ENCODE data around the gene TWNK.

TWNK gene

GRCh38 chr10:100986952-100987684, at the start of gene TWNK, which contains the start of gene MRPL43:
Gene TWNK, plus strand, starts transcription at chr10:100987543. Its CDS starts 668 bp downstream, at chr10:100988211.
Gene MRPL43, minus strand, starts transcription at chr10:100987497. Its CDS starts 54 bp downstream, at chr10:100987443.
- DNase-seq (ENCODE audit: low read depth) = peak; percentile 52

GRCh38 chr10:100939763-100940344, 47.5 kb upstream of the TWNK start:
- no peak for DNase-seq (ENCODE audit: low read depth)

GRCh38 chr10:100942229-100942628, 45.1 kb upstream of the TWNK start:
- no peak for DNase-seq (ENCODE audit: low read depth)

GRCh38 chr10:100943508-100943907, 43.8 kb upstream of the TWNK start:
- DNase-seq (ENCODE audit: low read depth) = no peak

- no peak for DNase-seq (ENCODE audit: low read depth)
These were observed 41.6 kb upstream of the TWNK start for GRCh38 chr10:100945754-100946153.

- no peak for DNase-seq (ENCODE audit: low read depth)
These were observed 38.4 kb upstream of the TWNK start for GRCh38 chr10:100948916-100949315.

GRCh38 chr10:100960251-100960650, 27.1 kb upstream of the TWNK start:
- no peak for DNase-seq (ENCODE audit: low read depth)

- DNase-seq (ENCODE audit: low read depth) = no peak
These were observed 24.8 kb upstream of the TWNK start for GRCh38 chr10:100962351-100963080.

- no peak for DNase-seq (ENCODE audit: low read depth)
These were observed 23.5 kb upstream of the TWNK start for GRCh38 chr10:100963826-100964225.

GRCh38 chr10:100965820-100966219, 21.5 kb upstream of the TWNK start:
- DNase-seq (ENCODE audit: low read depth) = no peak

GRCh38 chr10:100966887-100967286, 20.5 kb upstream of the TWNK start:
- no peak for DNase-seq (ENCODE audit: low read depth)

- no peak for DNase-seq (ENCODE audit: low read depth)
These were observed 20.0 kb upstream of the TWNK start for GRCh38 chr10:100967332-100967731.

GRCh38 chr10:100968062-100968736, 19.1 kb upstream of the TWNK start:
- no peak for DNase-seq (ENCODE audit: low read depth)

- no peak for DNase-seq (ENCODE audit: low read depth)
These were observed 18.5 kb upstream of the TWNK start for GRCh38 chr10:100968863-100969186.

- DNase-seq (ENCODE audit: low read depth) = no peak
These were observed 17.9 kb upstream of the TWNK start, which contains the start of gene SEMA4G for GRCh38 chr10:100969187-100970075. Gene SEMA4G, plus strand, starts transcription at chr10:100969504. Its CDS starts 3,409 bp downstream, at chr10:100972913.

- DNase-seq (ENCODE audit: low read depth) = no peak
These were observed 17.0 kb upstream of the TWNK start for GRCh38 chr10:100970076-100970913.

- DNase-seq (ENCODE audit: low read depth) = no peak
These were observed 16.2 kb upstream of the TWNK start for GRCh38 chr10:100970914-100971811.

GRCh38 chr10:100972115-100972903, 15.0 kb upstream of the TWNK start:
- DNase-seq (ENCODE audit: low read depth) = no peak
